H1 (cell line): ENCODE measurements around the gene NF1.

Source experiments
- CEBPB ChIP-seq: IDR thresholded peaks from 2 replicates; pipeline ENCODE4 v1.6.1; 2012; ENCODE audit warnings: low read depth, low read length
- CHD1 ChIP-seq: IDR thresholded peaks from 2 replicates; pipeline ENCODE4 v1.6.1; 2012; ENCODE audit warnings: low read depth, low read length, improper control_type of control experiment
- EZH2 ChIP-seq: fragments of 200-600 bp; sonication (generic); IDR thresholded peaks from 2 replicates; pipeline ENCODE4 v1.7.1; 2012; ENCODE audit warnings: low read depth, mild to moderate bottlenecking, moderate library complexity, low read length, inconsistent platforms; ENCODE audit not compliant: severe bottlenecking
- MAFK ChIP-seq: IDR thresholded peaks from 2 replicates; pipeline ENCODE4 v1.6.1; 2012; ENCODE audit warnings: low read depth, mild to moderate bottlenecking, improper control_type of control experiment, low read length
- POLR2A ChIP-seq, 2 experiments: IDR thresholded peaks; 1 replicate in 1 of 2; 2 replicates in 1 of 2; pipeline ENCODE4 v1.6.1; 2011; ENCODE audit warnings: low read depth in 2 of 2, low read length in 2 of 2, mild to moderate bottlenecking in 2 of 2; ENCODE audit errors: control extremely low read depth in 1 of 2
- POLR2AphosphoS5 ChIP-seq: IDR thresholded peaks from 2 replicates; pipeline ENCODE4 v1.6.1; 2011; ENCODE audit warnings: low read depth, low read length
- TCF12 ChIP-seq: IDR thresholded peaks from 2 replicates; pipeline ENCODE4 v1.6.1; 2011; ENCODE audit warnings: low read depth, mild to moderate bottlenecking, low read length
- TF ChIP-seq, protein P1 (sequence below), 3 experiments: IDR thresholded peaks; 1 replicate in 2 of 3; 2 replicates in 1 of 3; pipeline versions ENCODE4 v1.5.1 to v1.6.1; 2011; ENCODE audit warnings: low read length in 3 of 3, mild to moderate bottlenecking in 3 of 3, inconsistent platforms in 2 of 3, low read depth in 1 of 3, moderate library complexity in 1 of 3; ENCODE audit not compliant: insufficient read depth in 1 of 3; ENCODE audit errors: control extremely low read depth in 1 of 3
- TF ChIP-seq, protein P2 (sequence below): IDR thresholded peaks from 2 replicates; pipeline ENCODE4 v1.6.1; 2011; ENCODE audit warnings: low read length, improper control_type of control experiment

- TF ChIP-seq MAFK (no peak), TCF12 (no peak), CHD1 (no peak), POLR2AphosphoS5 (no peak), POLR2A (IDR thresholded peaks at IDR 0.05; ENCODE audit: control extremely low read depth in 1 of 2, low read depth in 2 of 2, low read length in 2 of 2) (no peak), EZH2 (no peak), CEBPB (no peak)
- TF ChIP-seq, protein P1, sequence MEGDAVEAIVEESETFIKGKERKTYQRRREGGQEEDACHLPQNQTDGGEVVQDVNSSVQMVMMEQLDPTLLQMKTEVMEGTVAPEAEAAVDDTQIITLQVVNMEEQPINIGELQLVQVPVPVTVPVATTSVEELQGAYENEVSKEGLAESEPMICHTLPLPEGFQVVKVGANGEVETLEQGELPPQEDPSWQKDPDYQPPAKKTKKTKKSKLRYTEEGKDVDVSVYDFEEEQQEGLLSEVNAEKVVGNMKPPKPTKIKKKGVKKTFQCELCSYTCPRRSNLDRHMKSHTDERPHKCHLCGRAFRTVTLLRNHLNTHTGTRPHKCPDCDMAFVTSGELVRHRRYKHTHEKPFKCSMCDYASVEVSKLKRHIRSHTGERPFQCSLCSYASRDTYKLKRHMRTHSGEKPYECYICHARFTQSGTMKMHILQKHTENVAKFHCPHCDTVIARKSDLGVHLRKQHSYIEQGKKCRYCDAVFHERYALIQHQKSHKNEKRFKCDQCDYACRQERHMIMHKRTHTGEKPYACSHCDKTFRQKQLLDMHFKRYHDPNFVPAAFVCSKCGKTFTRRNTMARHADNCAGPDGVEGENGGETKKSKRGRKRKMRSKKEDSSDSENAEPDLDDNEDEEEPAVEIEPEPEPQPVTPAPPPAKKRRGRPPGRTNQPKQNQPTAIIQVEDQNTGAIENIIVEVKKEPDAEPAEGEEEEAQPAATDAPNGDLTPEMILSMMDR (IDR thresholded peaks at IDR 0.05; ENCODE audit: control extremely low read depth in 1 of 3, insufficient read depth in 1 of 3, low read depth in 1 of 3, low read length in 3 of 3), result no peak
- TF ChIP-seq, protein P2, sequence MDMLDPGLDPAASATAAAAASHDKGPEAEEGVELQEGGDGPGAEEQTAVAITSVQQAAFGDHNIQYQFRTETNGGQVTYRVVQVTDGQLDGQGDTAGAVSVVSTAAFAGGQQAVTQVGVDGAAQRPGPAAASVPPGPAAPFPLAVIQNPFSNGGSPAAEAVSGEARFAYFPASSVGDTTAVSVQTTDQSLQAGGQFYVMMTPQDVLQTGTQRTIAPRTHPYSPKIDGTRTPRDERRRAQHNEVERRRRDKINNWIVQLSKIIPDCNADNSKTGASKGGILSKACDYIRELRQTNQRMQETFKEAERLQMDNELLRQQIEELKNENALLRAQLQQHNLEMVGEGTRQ, result no peak
Measured at GRCh38 chr17:31392856-31393748, 298.3 kb downstream of the NF1 start.
